K562 (cell line): ENCODE measurements around the gene CSTF1.

Experiments
- CBX1 ChIP-seq: sonication (generic); IDR thresholded peaks from 2 replicates; pipeline ENCODE4 v1.6.1; 2016; ENCODE audit warnings: antibody characterized with exemption, low read depth, mild to moderate bottlenecking
- DLX4 ChIP-seq: fragments of 250-450 bp; sonication (Bioruptor Pico); IDR thresholded peaks from 2 replicates; pipeline ENCODE4 v1.6.1; 2021; ENCODE audit warnings: mild to moderate bottlenecking
- EP300 ChIP-seq: IDR thresholded peaks from 2 replicates; pipeline ENCODE4 v1.6.1; 2012; ENCODE audit warnings: low read length, improper control_type of control experiment
- EZH2 ChIP-seq: IDR thresholded peaks from 2 replicates; pipeline ENCODE4 v1.6.1; 2012; ENCODE audit warnings: low read depth, mild to moderate bottlenecking, inconsistent platforms, low read length, borderline replicate concordance
- HMGXB4 ChIP-seq: sonication (generic); formaldehyde crosslinking; IDR thresholded peaks from 2 replicates; pipeline ENCODE4 v1.8.1; 2023; ENCODE audit warnings: mild to moderate bottlenecking, missing genetic modification reagents
- NR2C1 ChIP-seq, 2 experiments: fragments of 450-650 bp; IDR thresholded peaks; 2 replicates each; pipeline ENCODE4 v1.6.1; 2017; ENCODE audit warnings: mild to moderate bottlenecking in 2 of 2, antibody characterized with exemption in 1 of 2, inconsistent platforms in 1 of 2, missing compliant biosample characterization in 1 of 2, missing genetic modification characterization in 1 of 2
- POLR2A ChIP-seq: fragments of 450-650 bp; conservative IDR thresholded peaks from 2 replicates; pipeline ENCODE4 v1.6.1; 2016
- POLR2B ChIP-seq: fragments of 450-650 bp; IDR thresholded peaks from 2 replicates; pipeline ENCODE4 v1.6.1; 2018; ENCODE audit warnings: low read depth; ENCODE audit not compliant: partially characterized antibody
- RCOR1 ChIP-seq, 2 experiments: IDR thresholded peaks; 2 replicates each; pipeline ENCODE4 v1.6.1; 2012; ENCODE audit warnings: low read depth in 2 of 2, low read length in 2 of 2, borderline replicate concordance in 1 of 2, improper control_type of control experiment in 1 of 2
- USF2 ChIP-seq: sonication (generic); formaldehyde crosslinking; IDR thresholded peaks from 2 replicates; pipeline ENCODE4 v1.5.0; 2020; ENCODE audit warnings: missing genetic modification reagents
- ZNF41 ChIP-seq: fragments of 250-450 bp; sonication (Bioruptor Pico); conservative IDR thresholded peaks from 2 replicates; pipeline ENCODE4 v1.4.0; 2020; ENCODE audit warnings: mild to moderate bottlenecking
- TF ChIP-seq, protein P1 (sequence below): fragments of 250-450 bp; sonication (Bioruptor Pico); IDR thresholded peaks from 2 replicates; pipeline ENCODE4 v1.8.0; 2022; ENCODE audit warnings: moderate library complexity, mild to moderate bottlenecking, inconsistent platforms
- TF ChIP-seq, protein P2 (sequence below), 3 experiments: IDR thresholded peaks in 2 of 3; conservative IDR thresholded peaks in 1 of 3; 2 replicates each; pipeline ENCODE4 v1.5.1; 2011 to 2012; ENCODE audit warnings: low read length in 3 of 3, mild to moderate bottlenecking in 3 of 3, control low read depth in 2 of 3, improper control_type of control experiment in 1 of 3, inconsistent platforms in 1 of 3, low read depth in 1 of 3, mixed read lengths in 1 of 3, moderate library complexity in 1 of 3; ENCODE audit not compliant: insufficient read depth in 2 of 3

DNA sequence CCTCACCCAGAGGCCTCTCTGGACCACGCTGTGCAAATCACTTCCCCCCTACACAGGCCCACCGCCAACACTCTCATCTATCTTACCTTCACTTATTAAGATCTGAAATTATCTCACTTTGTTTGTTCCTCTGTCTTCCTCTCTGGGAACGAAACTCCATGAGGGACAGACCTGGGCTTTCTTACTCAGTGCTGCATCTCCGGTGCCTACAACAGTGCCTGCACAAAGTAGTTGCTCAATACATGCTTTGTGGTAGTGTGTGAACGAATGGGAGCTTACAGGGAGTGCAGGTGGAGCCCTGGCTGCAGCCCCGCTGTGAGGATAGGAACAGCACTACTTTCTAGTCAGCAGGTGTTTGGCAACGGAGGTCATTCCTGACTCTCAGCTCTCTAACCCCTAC lies 25.0 kb downstream of the CSTF1 start:
- TF ChIP-seq, protein P1, sequence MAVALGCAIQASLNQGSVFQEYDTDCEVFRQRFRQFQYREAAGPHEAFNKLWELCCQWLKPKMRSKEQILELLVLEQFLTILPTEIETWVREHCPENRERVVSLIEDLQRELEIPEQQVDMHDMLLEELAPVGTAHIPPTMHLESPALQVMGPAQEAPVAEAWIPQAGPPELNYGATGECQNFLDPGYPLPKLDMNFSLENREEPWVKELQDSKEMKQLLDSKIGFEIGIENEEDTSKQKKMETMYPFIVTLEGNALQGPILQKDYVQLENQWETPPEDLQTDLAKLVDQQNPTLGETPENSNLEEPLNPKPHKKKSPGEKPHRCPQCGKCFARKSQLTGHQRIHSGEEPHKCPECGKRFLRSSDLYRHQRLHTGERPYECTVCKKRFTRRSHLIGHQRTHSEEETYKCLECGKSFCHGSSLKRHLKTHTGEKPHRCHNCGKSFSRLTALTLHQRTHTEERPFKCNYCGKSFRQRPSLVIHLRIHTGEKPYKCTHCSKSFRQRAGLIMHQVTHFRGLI (CRISPR knock-in tag) = no peak
- no peak for TF ChIP-seq NR2C1 (IDR thresholded peaks at IDR 0.05)
- no peak for TF ChIP-seq NR2C1 (tag; IDR thresholded peaks at IDR 0.05)
- no peak for TF ChIP-seq EP300
- TF ChIP-seq USF2 (CRISPR knock-in tag) = no peak
- no peak for TF ChIP-seq DLX4 (CRISPR knock-in tag)
- no peak for TF ChIP-seq POLR2B
- TF ChIP-seq, protein P2, sequence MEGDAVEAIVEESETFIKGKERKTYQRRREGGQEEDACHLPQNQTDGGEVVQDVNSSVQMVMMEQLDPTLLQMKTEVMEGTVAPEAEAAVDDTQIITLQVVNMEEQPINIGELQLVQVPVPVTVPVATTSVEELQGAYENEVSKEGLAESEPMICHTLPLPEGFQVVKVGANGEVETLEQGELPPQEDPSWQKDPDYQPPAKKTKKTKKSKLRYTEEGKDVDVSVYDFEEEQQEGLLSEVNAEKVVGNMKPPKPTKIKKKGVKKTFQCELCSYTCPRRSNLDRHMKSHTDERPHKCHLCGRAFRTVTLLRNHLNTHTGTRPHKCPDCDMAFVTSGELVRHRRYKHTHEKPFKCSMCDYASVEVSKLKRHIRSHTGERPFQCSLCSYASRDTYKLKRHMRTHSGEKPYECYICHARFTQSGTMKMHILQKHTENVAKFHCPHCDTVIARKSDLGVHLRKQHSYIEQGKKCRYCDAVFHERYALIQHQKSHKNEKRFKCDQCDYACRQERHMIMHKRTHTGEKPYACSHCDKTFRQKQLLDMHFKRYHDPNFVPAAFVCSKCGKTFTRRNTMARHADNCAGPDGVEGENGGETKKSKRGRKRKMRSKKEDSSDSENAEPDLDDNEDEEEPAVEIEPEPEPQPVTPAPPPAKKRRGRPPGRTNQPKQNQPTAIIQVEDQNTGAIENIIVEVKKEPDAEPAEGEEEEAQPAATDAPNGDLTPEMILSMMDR (IDR thresholded peaks at IDR 0.05 in 2 of 3, conservative IDR thresholded peaks at IDR 0.05 in 1 of 3; ENCODE audit: insufficient read depth in 2 of 3, low read depth in 1 of 3, low read length in 3 of 3) = no peak
- TF ChIP-seq HMGXB4 (CRISPR knock-in tag) = no peak
- no peak for TF ChIP-seq POLR2A
- no peak for TF ChIP-seq EZH2
- TF ChIP-seq ZNF41 (CRISPR knock-in tag) = no peak
- no peak for TF ChIP-seq RCOR1 (IDR thresholded peaks at IDR 0.05; ENCODE audit: borderline replicate concordance in 1 of 2, low read depth in 2 of 2, low read length in 2 of 2)
- no peak for TF ChIP-seq CBX1
